ENCODE measurements around the gene SLC38A10.

Gene SLC38A10

GRCh38 chr17:81288715-81289114 is 6.4 kb downstream of the SLC38A10 start:
- Histone ChIP-seq H3K4me1 (peaks cover 3% of the 10 kb centered on the region; the same call in 1 of the 2 replicates), H3K27me3 (no peaks in the 10 kb centered on the region), H3K4me3 (ENCODE audit: low read depth, low read length) (no peak overlapping the region), H3K36me3 (no peaks in the 10 kb centered on the region), H3K9me3 (no peaks in the 10 kb centered on the region)
- TF ChIP-seq CTCF (IDR thresholded peaks at IDR 0.05; ENCODE audit: low read depth, low read length), result no peak
- no peak for DNase-seq

GRCh38 chr17:81287741-81288430 is 7.2 kb downstream of the SLC38A10 start:
- no peak overlapping the region for H3K4me3 ChIP-seq (ENCODE audit: low read depth, low read length)
- no peaks in the 10 kb centered on the region for H3K27me3 ChIP-seq
- no peaks in the 10 kb centered on the region for H3K9me3 ChIP-seq
- H3K4me1 ChIP-seq, result peaks cover under 1% of the 10 kb centered on the region; the same call in 1 of the 2 replicates
- no peaks in the 10 kb centered on the region for H3K36me3 ChIP-seq
- no peak for DNase-seq
- TF ChIP-seq CTCF (IDR thresholded peaks at IDR 0.05; ENCODE audit: low read depth, low read length), result no peak

- Histone ChIP-seq H3K27me3 (no peaks in the 10 kb centered on the region), H3K9me3 (no peaks in the 10 kb centered on the region), H3K4me1 (no peaks in the 10 kb centered on the region), H3K4me3 (ENCODE audit: low read depth, low read length) (no peak overlapping the region), H3K36me3 (no peaks in the 10 kb centered on the region)
- DNase-seq, result no peak
- no peak for TF ChIP-seq CTCF (IDR thresholded peaks at IDR 0.05; ENCODE audit: low read depth, low read length)
Measured at GRCh38 chr17:81287152-81287551, 8.0 kb downstream of the SLC38A10 start.

- no peaks in the 10 kb centered on the region for H3K27me3 ChIP-seq
- no peaks in the 10 kb centered on the region for H3K4me1 ChIP-seq
- no peaks in the 10 kb centered on the region for H3K36me3 ChIP-seq
- TF ChIP-seq CTCF (IDR thresholded peaks at IDR 0.05; ENCODE audit: low read depth, low read length), result no peak
- no peak for DNase-seq
- no peak overlapping the region for H3K4me3 ChIP-seq (ENCODE audit: low read depth, low read length)
- no peaks in the 10 kb centered on the region for H3K9me3 ChIP-seq
Measured at GRCh38 chr17:81286491-81287145, 8.5 kb downstream of the SLC38A10 start.

GRCh38 chr17:81285894-81286293 is 9.2 kb downstream of the SLC38A10 start:
- no peak for DNase-seq
- no peaks in the 10 kb centered on the region for H3K36me3 ChIP-seq
- H3K4me1 ChIP-seq, result no peaks in the 10 kb centered on the region
- no peaks in the 10 kb centered on the region for H3K27me3 ChIP-seq
- no peaks in the 10 kb centered on the region for H3K9me3 ChIP-seq
- no peak overlapping the region for H3K4me3 ChIP-seq (ENCODE audit: low read depth, low read length)
- TF ChIP-seq CTCF (IDR thresholded peaks at IDR 0.05; ENCODE audit: low read depth, low read length), result no peak

Measured in BE2C (cell line).